HepG2 (cell line): ENCODE measurements around the gene DSTN. TPM values are rescaled to one million over a fixed set of nuclear protein-coding genes. Genes with fewer than 3 reads are reported as not detected.

Experiments used
- HOXA3 ChIP-seq: sonication (generic); formaldehyde crosslinking; IDR thresholded peaks from 2 replicates; pipeline ENCODE4 v1.5.0; 2020; ENCODE audit warnings: missing genetic modification reagents
- KDM2A ChIP-seq: sonication (generic); formaldehyde crosslinking; IDR thresholded peaks from 2 replicates; pipeline ENCODE4 v1.4.0; 2020; ENCODE audit warnings: low read depth, missing genetic modification reagents, borderline replicate concordance
- KLF15 ChIP-seq: sonication (generic); formaldehyde crosslinking; IDR thresholded peaks from 2 replicates; pipeline ENCODE4 v1.8.1; 2023; ENCODE audit warnings: borderline replicate concordance, mild to moderate bottlenecking, inconsistent platforms, missing genetic modification reagents, mixed read lengths
- MED13 ChIP-seq: sonication (generic); formaldehyde crosslinking; IDR thresholded peaks from 2 replicates; pipeline ENCODE4 v1.5.0; 2020; ENCODE audit warnings: missing genetic modification reagents
- MIER2 ChIP-seq: IDR thresholded peaks from 2 replicates; pipeline ENCODE4 v1.6.1; 2016; ENCODE audit warnings: missing biosample characterization, missing genetic modification reagents
- NPAS2 ChIP-seq: sonication (generic); formaldehyde crosslinking; IDR thresholded peaks from 2 replicates; pipeline ENCODE4 v1.8.0; 2022; ENCODE audit warnings: mild to moderate bottlenecking, missing genetic modification reagents, borderline replicate concordance
- POLR2G ChIP-seq: fragments of 200-400 bp; formaldehyde crosslinking; IDR thresholded peaks from 2 replicates; pipeline ENCODE4 v1.6.1; 2018; ENCODE audit warnings: mild to moderate bottlenecking, low read depth, low read length, moderate library complexity
- PRMT3 ChIP-seq: sonication (generic); formaldehyde crosslinking; IDR thresholded peaks from 2 replicates; pipeline ENCODE4 v1.8.1; 2022; ENCODE audit warnings: low read depth, mild to moderate bottlenecking, moderate library complexity, missing genetic modification reagents, borderline replicate concordance
- SAFB2 ChIP-seq: sonication (generic); formaldehyde crosslinking; IDR thresholded peaks from 2 replicates; pipeline ENCODE4 v1.5.1; 2020; ENCODE audit warnings: missing genetic modification reagents, low read depth, mild to moderate bottlenecking, borderline replicate concordance
- STAT5B ChIP-seq: sonication (generic); formaldehyde crosslinking; IDR thresholded peaks from 2 replicates; pipeline ENCODE4 v1.4.0; 2020; ENCODE audit warnings: missing genetic modification reagents
- ZBTB40 ChIP-seq, 2 experiments: fragments of 450-650 bp in 1 of 2; sonication (generic) in 1 of 2; formaldehyde crosslinking in 1 of 2; IDR thresholded peaks; 2 replicates each; pipeline versions ENCODE4 v1.6.1 to v1.8.0; 2016 to 2022; ENCODE audit warnings: antibody characterized with exemption in 1 of 2, mild to moderate bottlenecking in 1 of 2, missing genetic modification reagents in 1 of 2
- ZC3H4 ChIP-seq: sonication (generic); formaldehyde crosslinking; IDR thresholded peaks from 2 replicates; pipeline ENCODE4 v1.4.0; 2020; ENCODE audit warnings: missing genetic modification reagents, borderline replicate concordance
- ZNF629 ChIP-seq: sonication (generic); formaldehyde crosslinking; conservative IDR thresholded peaks from 2 replicates; pipeline ENCODE4 v1.5.0; 2020; ENCODE audit warnings: missing genetic modification reagents
- ZNF709 ChIP-seq: sonication (generic); formaldehyde crosslinking; IDR thresholded peaks from 2 replicates; pipeline ENCODE4 v1.5.0; 2020; ENCODE audit warnings: mild to moderate bottlenecking, missing genetic modification reagents
- ZSCAN9 ChIP-seq: IDR thresholded peaks from 2 replicates; pipeline ENCODE4 v1.6.1; 2016; ENCODE audit warnings: borderline replicate concordance
- polyA plus RNA-seq, 8 experiments: library from polyadenylated mRNA; depleted of rRNA in 3 of 8; stranded (reverse) in 7 of 8; unstranded in 1 of 8; fragments of >200 nt; fragmentation: Illumina TruSeq in 4 of 8; extraction: Trizol in 4 of 8; gene quantifications; 2 replicates each; pipeline versions ENCODE4 v1.2.1 to v1.2.3, GENCODE V29; 2011 to 2016; ENCODE audit warnings: low read depth in 4 of 8, missing spikeins in 1 of 8, mixed read lengths in 1 of 8; ENCODE audit not compliant: insufficient read depth in 1 of 8
- total RNA-seq, 5 experiments: library from RNA; depleted of rRNA; stranded (reverse); fragments of >200 nt; fragmentation: Illumina TruSeq; extraction: Trizol; gene quantifications; 2 replicates each; pipeline ENCODE4 v1.2.3, GENCODE V29; 2016; ENCODE audit warnings: low read depth in 1 of 5
- TF ChIP-seq, protein P1 (sequence below): sonication (generic); formaldehyde crosslinking; IDR thresholded peaks from 2 replicates; pipeline ENCODE4 v1.4.0; 2020; ENCODE audit warnings: missing genetic modification reagents

DSTN gene
- total and polyA plus RNA-seq, 2 of the 13 experiments (the other 11 are each of a cell fraction or from before 2014, with no cell fraction given) = 27.6 to 106 TPM

DNA sequence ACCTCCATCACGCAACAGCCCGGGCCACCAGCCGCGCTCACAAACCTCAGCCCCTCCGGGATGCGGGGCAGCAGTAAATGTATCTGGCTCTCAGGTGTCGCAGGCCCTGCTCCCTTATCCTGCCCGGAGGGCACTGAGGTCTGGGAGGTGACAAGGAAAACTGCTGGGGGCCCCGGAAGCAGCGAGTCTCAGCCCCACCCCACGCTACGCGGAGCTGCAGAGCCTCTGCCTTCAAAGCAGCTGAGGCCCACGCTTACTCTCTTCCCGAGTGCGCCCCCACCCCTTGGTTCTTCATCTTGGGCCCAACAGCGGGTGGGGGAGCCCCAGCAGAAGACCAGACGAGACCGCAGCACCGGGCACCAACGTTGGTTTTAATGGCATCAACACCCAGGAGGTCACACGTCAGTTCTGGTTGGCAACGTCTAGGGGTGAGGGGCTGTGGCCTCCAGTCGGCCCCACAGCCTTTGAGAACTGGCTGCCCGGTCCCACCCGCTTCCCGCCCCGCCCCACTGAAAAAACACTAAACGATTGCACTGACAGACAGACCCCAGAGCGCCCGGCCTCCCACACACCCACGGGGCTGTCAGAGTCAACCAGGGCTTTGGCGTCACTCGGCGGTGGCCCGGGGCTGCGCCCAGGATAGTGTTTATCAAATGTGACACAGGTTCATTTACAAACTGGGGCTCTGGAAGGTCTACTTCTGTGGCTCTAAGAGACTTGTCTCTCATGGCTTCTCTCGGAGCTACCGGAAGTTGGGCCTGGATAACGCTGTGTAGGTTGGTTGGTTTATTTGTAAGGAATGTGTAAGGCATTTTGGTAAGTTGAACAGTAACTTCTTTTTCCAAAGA is 43.7 kb downstream of the DSTN start (continued):
- TF ChIP-seq ZSCAN9 (CRISPR knock-in tag) (no peak), KDM2A (no peak; the same call in 1 of the 2 replicates), PRMT3 (CRISPR knock-in tag) (no peak), ZNF629 (CRISPR knock-in tag) (no peak), ZC3H4 (CRISPR knock-in tag) (0 out of 2 replicates have a peak, but pooled peaks have one; percentile 51), MIER2 (no peak), HOXA3 (CRISPR knock-in tag) (peak; percentile 31; the same call in 1 of the 2 replicates), KLF15 (no peak), NPAS2 (CRISPR knock-in tag) (no peak), ZBTB40 (IDR thresholded peaks at IDR 0.05) (no peak), ZBTB40 (CRISPR knock-in tag; IDR thresholded peaks at IDR 0.05) (no peak), SAFB2 (peak; percentile 32; the same call in 1 of the 2 replicates), MED13 (CRISPR knock-in tag) (no peak), ZNF709 (CRISPR knock-in tag) (peak; percentile 13; the same call in 1 of the 2 replicates), STAT5B (CRISPR knock-in tag) (no peak), POLR2G (peak; percentile 55)
- TF ChIP-seq, protein P1, sequence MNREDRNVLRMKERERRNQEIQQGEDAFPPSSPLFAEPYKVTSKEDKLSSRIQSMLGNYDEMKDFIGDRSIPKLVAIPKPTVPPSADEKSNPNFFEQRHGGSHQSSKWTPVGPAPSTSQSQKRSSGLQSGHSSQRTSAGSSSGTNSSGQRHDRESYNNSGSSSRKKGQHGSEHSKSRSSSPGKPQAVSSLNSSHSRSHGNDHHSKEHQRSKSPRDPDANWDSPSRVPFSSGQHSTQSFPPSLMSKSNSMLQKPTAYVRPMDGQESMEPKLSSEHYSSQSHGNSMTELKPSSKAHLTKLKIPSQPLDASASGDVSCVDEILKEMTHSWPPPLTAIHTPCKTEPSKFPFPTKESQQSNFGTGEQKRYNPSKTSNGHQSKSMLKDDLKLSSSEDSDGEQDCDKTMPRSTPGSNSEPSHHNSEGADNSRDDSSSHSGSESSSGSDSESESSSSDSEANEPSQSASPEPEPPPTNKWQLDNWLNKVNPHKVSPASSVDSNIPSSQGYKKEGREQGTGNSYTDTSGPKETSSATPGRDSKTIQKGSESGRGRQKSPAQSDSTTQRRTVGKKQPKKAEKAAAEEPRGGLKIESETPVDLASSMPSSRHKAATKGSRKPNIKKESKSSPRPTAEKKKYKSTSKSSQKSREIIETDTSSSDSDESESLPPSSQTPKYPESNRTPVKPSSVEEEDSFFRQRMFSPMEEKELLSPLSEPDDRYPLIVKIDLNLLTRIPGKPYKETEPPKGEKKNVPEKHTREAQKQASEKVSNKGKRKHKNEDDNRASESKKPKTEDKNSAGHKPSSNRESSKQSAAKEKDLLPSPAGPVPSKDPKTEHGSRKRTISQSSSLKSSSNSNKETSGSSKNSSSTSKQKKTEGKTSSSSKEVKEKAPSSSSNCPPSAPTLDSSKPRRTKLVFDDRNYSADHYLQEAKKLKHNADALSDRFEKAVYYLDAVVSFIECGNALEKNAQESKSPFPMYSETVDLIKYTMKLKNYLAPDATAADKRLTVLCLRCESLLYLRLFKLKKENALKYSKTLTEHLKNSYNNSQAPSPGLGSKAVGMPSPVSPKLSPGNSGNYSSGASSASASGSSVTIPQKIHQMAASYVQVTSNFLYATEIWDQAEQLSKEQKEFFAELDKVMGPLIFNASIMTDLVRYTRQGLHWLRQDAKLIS (CRISPR knock-in tag) = 0 out of 2 replicates have a peak, but pooled peaks have one; percentile 9
